Measurements from ENCODE around the gene C5orf24. TPM values are rescaled to one million over a fixed set of nuclear protein-coding genes. Genes with fewer than 3 reads are reported as not detected.
"Not testable (repeated sequence)": the region's sequence is repeated elsewhere in the genome, so short reads cannot be mapped to it uniquely, and the experiment has no call there.

C5orf24 gene
- total RNA-seq, 1 donor from 2014 or later = 59.4 TPM

- not testable (repeated sequence) for DNase-seq (ENCODE audit: low read depth, low spot score)
These were observed 10.7 kb downstream of the C5orf24 start for GRCh38 chr5:134856465-134856864.

- no peak for DNase-seq (ENCODE audit: low read depth, low spot score)
These were observed 11.6 kb downstream of the C5orf24 start for GRCh38 chr5:134857401-134857800.

DNA sequence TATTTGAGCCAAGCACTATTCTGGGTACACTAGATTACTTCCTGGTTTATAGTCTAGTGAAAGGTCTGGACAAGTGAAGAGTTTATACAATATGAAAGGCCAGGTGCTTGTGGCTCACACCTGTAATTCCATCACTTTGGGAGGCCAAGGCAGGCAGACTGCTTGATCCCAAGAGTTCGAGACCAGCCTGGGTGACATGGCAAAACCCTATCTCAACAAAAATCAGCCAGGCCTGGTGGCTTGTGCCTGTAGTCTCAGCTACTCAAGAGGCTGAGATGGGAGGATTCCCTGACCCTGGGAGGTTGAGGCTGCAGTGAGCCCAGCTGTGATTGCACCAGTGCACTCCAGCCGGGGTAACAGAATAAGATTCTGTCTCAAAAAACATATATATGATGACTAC, 18.9 kb downstream of the C5orf24 start:
- no peak for DNase-seq (ENCODE audit: low read depth, low spot score)

DNA sequence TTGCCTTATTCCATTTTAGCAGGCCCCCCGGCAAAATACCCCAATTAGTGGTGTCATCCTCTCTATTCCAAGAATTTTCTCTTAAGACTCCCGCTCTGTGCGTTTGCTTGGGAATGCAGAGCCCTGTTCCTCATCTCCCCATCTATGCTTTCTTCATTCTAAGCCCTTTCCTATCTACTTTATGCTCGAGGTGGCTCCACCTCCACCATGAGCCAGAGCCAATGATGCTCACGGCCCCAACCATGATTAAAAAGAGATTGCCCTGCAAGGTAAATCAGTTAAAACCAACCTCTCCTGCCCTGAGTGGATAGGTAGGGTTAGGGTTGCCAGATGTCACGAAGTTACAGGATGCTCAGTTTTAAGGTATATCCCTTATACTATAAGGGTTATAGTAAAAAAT, 27.7 kb downstream of the C5orf24 start:
- no peak for DNase-seq (ENCODE audit: low read depth, low spot score)

GRCh38 chr5:134873987-134874830, 28.4 kb downstream of the C5orf24 start, which contains the start of gene TXNDC15:
Gene TXNDC15, plus strand, starts transcription at chr5:134874371. Its CDS starts 57 bp downstream, at chr5:134874428.
- DNase-seq (ENCODE audit: low read depth, low spot score) = peak; percentile 61

DNA sequence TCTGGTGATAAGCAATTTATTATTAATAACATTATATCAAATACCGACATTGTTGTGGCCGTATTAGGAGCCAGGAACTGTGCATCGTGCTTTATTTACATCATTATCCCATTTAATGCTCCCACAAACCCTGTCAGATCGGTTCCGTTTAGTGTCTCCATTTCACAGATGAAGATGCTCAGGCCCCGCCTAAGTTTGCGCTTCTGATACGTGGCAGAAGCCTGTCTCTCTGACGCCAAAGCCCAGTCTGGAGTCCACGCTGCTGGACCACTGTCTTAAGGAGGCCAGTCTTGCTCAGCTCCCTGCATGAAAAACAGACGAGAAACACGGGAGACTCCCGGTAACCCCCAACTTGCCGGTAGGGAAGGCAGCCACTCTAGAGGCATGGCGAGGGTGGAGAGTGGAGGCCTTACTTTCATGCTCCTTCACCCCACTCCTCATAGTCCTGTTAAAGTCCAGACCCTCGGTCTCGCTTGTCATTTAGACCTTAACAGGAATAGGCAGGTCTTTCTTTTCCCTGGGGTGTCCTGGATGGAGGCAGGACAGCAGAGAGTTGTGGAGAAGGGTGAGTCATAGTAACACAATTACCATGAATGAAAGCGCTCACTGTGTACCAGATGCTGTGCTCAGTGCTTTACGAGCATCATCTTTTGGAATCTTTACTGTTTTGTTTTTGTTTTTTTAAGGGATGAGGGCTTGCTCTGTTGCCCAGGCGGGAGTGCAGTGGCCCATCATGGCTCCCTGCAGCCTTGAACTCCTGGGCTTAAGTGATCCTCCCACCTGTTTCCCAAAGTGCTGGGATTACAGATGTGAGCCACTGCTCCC, 29.3 kb downstream of the C5orf24 start:
- DNase-seq (ENCODE audit: low read depth, low spot score) = peak; percentile 32

- no peak for DNase-seq (ENCODE audit: low read depth, low spot score)
These were observed 31.4 kb downstream of the C5orf24 start for GRCh38 chr5:134877159-134877558.

GRCh38 chr5:134878403-134878802, 32.6 kb downstream of the C5orf24 start:
- no peak for DNase-seq (ENCODE audit: low read depth, low spot score)

DNA sequence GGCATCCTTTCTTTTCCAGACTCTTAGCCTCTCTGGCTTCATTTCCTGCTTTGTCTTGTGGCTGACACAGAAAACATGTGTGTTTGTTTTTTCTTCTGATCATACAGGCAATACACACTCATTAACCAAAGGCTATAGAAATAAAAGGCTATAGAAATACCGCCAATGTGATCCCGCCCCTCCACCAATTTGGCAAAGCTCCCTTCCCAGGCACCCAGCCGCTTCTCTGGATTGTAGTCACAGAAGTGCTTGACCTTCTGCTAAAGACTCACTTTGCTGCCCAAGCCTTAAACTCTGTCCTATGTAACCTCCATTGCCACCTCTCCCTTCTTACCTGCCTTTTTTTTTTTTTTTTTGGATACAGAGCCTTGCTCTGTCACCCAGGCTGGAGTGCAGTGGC, 33.7 kb downstream of the C5orf24 start:
- DNase-seq (ENCODE audit: low read depth, low spot score) = no peak

- not testable (repeated sequence) for DNase-seq (ENCODE audit: low read depth, low spot score)
These were observed 35.2 kb downstream of the C5orf24 start for GRCh38 chr5:134880937-134881336.

- DNase-seq (ENCODE audit: low read depth, low spot score) = not testable (repeated sequence)
These were observed 35.9 kb downstream of the C5orf24 start for GRCh38 chr5:134881711-134882110.

- no peak for DNase-seq (ENCODE audit: low read depth, low spot score)
These were observed 41.9 kb downstream of the C5orf24 start for GRCh38 chr5:134887593-134888159.

GRCh38 chr5:134889335-134889734, 43.6 kb downstream of the C5orf24 start:
- DNase-seq (ENCODE audit: low read depth, low spot score) = no peak

GRCh38 chr5:134891473-134891872, 45.7 kb downstream of the C5orf24 start:
- DNase-seq (ENCODE audit: low read depth, low spot score) = no peak

DNA sequence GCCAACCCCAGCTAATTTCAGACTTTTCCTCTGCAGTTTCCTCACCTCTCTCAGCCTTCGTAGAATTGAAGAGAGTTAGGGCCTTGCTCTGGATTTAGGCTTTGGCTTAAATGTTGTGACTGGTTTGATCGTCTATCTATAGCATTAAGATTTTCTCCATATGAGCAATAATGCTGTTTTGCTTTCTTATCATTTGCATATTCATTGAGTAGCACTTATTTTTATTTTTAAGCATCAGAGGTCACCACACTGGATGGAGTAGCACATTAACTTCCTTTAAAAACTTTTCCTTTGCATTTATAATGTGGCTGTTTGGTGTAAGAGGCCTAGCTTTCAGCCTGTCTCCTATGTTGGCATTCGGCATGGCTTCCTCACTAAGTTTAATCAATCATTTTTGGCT, 46.5 kb downstream of the C5orf24 start:
- DNase-seq (ENCODE audit: low read depth, low spot score) = no peak

DNA sequence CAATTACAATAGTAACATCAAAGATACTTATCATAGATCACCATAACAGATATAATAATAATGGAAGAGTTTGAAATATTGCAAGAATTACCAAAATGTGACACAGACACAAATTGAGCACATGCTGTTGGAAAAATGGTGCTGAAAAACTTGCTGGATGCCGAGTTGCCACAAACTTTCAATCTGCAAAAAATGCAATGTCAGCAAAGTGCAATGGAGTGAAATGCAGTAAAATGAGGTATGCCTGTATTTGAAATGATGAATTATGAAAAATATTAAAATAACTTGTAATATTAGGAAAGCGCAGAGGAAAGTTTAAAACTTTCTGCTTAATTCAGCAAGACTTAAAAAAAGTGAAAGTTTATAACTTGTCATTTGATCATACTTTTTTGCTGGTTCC, 47.2 kb downstream of the C5orf24 start:
- no peak for DNase-seq (ENCODE audit: low read depth, low spot score)

- no peak for DNase-seq (ENCODE audit: low read depth, low spot score)
These were observed 48.2 kb downstream of the C5orf24 start for GRCh38 chr5:134893748-134894505.

GRCh38 chr5:134902071-134902801, 56.5 kb downstream of the C5orf24 start:
- DNase-seq (ENCODE audit: low read depth, low spot score) = no peak

GRCh38 chr5:134904610-134905245, 59.0 kb downstream of the C5orf24 start, which contains the start of gene PCBD2:
Gene PCBD2, plus strand, starts transcription at chr5:134905131. Its CDS starts 9 bp downstream, at chr5:134905140.
- DNase-seq (ENCODE audit: low read depth, low spot score) = peak; percentile 74

All from pulmonary artery endothelial cell (primary cell).